ENCODE measurements around the gene CUEDC1. TPM values are rescaled to one million over a fixed set of nuclear protein-coding genes. Genes with fewer than 3 reads are reported as not detected.

CUEDC1 gene
- total and polyA plus RNA-seq, 4 donors = 19.7 to 55.7 (median 29.2) TPM

GRCh38 chr17:57902800-57903759 is 52.1 kb downstream of the CUEDC1 start:
- Histone ChIP-seq H3K27me3 (ENCODE audit: control insufficient read depth in 3 of 3, insufficient read depth in 3 of 3, low read length in 2 of 3) (no peaks in the 10 kb centered on the region), H3K36me3 (ENCODE audit: control insufficient read depth in 4 of 4, insufficient read depth in 4 of 4, low read length in 4 of 4) (peaks cover 0 to 2% (median 0%) of the 10 kb centered on the region in 4 donors), H3K9me3 (ENCODE audit: control insufficient read depth in 4 of 4, insufficient read depth in 3 of 4, low read length in 3 of 4) (no peaks in the 10 kb centered on the region), H3K27ac (ENCODE audit: low read depth in 1 of 2, low read length in 1 of 2) (peak overlapping the region; percentile 83 to 92), H3K4me3 (no peak overlapping the region), H3K9ac (ENCODE audit: insufficient read depth in 1 of 2, low read length in 2 of 2) (peak overlapping the region; percentile 4 to 26), H3K4me1 (ENCODE audit: control insufficient read depth in 5 of 5, insufficient read depth in 5 of 5, low read length in 5 of 5) (peaks cover 8 to 62% (median 37%) of the 10 kb centered on the region in 5 donors)
- ATAC-seq (ENCODE audit: insufficient read depth, low FRiP score) = peak; percentile 71
- peak; percentile 65 to 85 (median 67) for DNase-seq
- 51 to 53% methylated on average over 5 of the region's 5 CpGs for WGBS, 2 donors
- TF ChIP-seq CTCF (IDR thresholded peaks at IDR 0.05; ENCODE audit: control extremely low read depth, extremely low read depth) = no peak

- H3K27me3 ChIP-seq (ENCODE audit: control insufficient read depth in 3 of 3, insufficient read depth in 3 of 3, low read length in 2 of 3) = no peaks in the 10 kb centered on the region
- peak overlapping the region; percentile 83 to 92 for H3K27ac ChIP-seq (ENCODE audit: low read depth in 1 of 2, low read length in 1 of 2)
- H3K9me3 ChIP-seq (ENCODE audit: control insufficient read depth in 4 of 4, insufficient read depth in 3 of 4, low read length in 3 of 4) = no peaks in the 10 kb centered on the region
- 66 to 73% methylated on average over 13 of the region's 13 CpGs for whole genome bisulfite sequencing, 2 donors
- no peak for TF ChIP-seq CTCF (IDR thresholded peaks at IDR 0.05; ENCODE audit: control extremely low read depth, extremely low read depth)
- H3K36me3 ChIP-seq (ENCODE audit: control insufficient read depth in 4 of 4, insufficient read depth in 4 of 4, low read length in 4 of 4) = peaks cover 0 to 2% (median 0%) of the 10 kb centered on the region in 4 donors
- no peak overlapping the region for H3K4me3 ChIP-seq
- ATAC-seq (ENCODE audit: insufficient read depth, low FRiP score) (no peak), DNase-seq (peak in 1 of 3 donors; percentile 28)
- H3K9ac ChIP-seq (ENCODE audit: insufficient read depth in 1 of 2, low read length in 2 of 2) = no peak overlapping the region
- peaks cover 8 to 65% (median 37%) of the 10 kb centered on the region in 5 donors for H3K4me1 ChIP-seq (ENCODE audit: control insufficient read depth in 5 of 5, insufficient read depth in 5 of 5, low read length in 5 of 5)
Measured at GRCh38 chr17:57902117-57902799, 53.0 kb downstream of the CUEDC1 start.

GRCh38 chr17:57900991-57901743 is 54.0 kb downstream of the CUEDC1 start:
- TF ChIP-seq CTCF (IDR thresholded peaks at IDR 0.05; ENCODE audit: control extremely low read depth, extremely low read depth) = no peak
- peak overlapping the region in 1 of 2 donors; percentile 63 for H3K27ac ChIP-seq (ENCODE audit: low read depth in 1 of 2, low read length in 1 of 2)
- H3K4me1 ChIP-seq (ENCODE audit: control insufficient read depth in 5 of 5, insufficient read depth in 5 of 5, low read length in 5 of 5) = peaks cover 8 to 65% (median 37%) of the 10 kb centered on the region in 5 donors
- no peak overlapping the region for H3K4me3 ChIP-seq
- DNase-seq (peak in 2 of 3 donors; percentile 40 to 46), ATAC-seq (ENCODE audit: insufficient read depth, low FRiP score) (no peak)
- no peaks in the 10 kb centered on the region for H3K27me3 ChIP-seq (ENCODE audit: control insufficient read depth in 3 of 3, insufficient read depth in 3 of 3, low read length in 2 of 3)
- WGBS, 2 donors = 72 to 86% methylated on average over 6 of the region's 6 CpGs
- no peaks in the 10 kb centered on the region for H3K36me3 ChIP-seq (ENCODE audit: control insufficient read depth in 4 of 4, insufficient read depth in 4 of 4, low read length in 4 of 4)
- peak overlapping the region in 1 of 2 donors; percentile 42 for H3K9ac ChIP-seq (ENCODE audit: insufficient read depth in 1 of 2, low read length in 2 of 2)
- H3K9me3 ChIP-seq (ENCODE audit: control insufficient read depth in 4 of 4, insufficient read depth in 3 of 4, low read length in 3 of 4) = no peaks in the 10 kb centered on the region

All from lung (tissue), 12 donors.